Natural killer cell (primary cell): Measurements from ENCODE around the gene SLBP. TPM values are rescaled to one million over a fixed set of nuclear protein-coding genes. Genes with fewer than 3 reads are reported as not detected.

Source experiments
- ATAC-seq, 3 donors: fragments of 150-1000 bp in 2 of 3; fragments of 200-7000 bp in 1 of 3; cut with Tn5 transposase; 1 replicate in 1 of 3; 2 replicates in 2 of 3; pipeline ENCODE4 v1.10.0; 2021; ENCODE audit warnings: mild to moderate bottlenecking in 2 of 3, moderate library complexity in 2 of 3
- DNase-seq, 2 donors: peaks; one replicate each; pipeline versions ENCODE4 v3.0.0 to v3.0.0-alpha.2; 2013 to 2021; ENCODE audit warnings: mixed read lengths in 1 of 2
- H3K27ac ChIP-seq: one replicate; pipeline ENCODE4 v1.5.1; 2013; ENCODE audit warnings: mild to moderate bottlenecking, low read length
- H3K27me3 ChIP-seq: one replicate; pipeline ENCODE4 v1.6.1; 2013; ENCODE audit warnings: low read length; ENCODE audit not compliant: control insufficient read depth, insufficient read depth
- H3K36me3 ChIP-seq: one replicate; pipeline ENCODE4 v1.6.1; 2013; ENCODE audit warnings: low read length; ENCODE audit not compliant: control insufficient read depth, insufficient read depth
- H3K4me1 ChIP-seq: one replicate; pipeline ENCODE4 v1.6.1; 2013; ENCODE audit warnings: low read length; ENCODE audit not compliant: control insufficient read depth, insufficient read depth
- H3K4me3 ChIP-seq: one replicate; pipeline ENCODE4 v1.5.1; 2013; ENCODE audit warnings: low read length
- H3K9me3 ChIP-seq: one replicate; pipeline ENCODE4 v1.6.1; 2013; ENCODE audit warnings: low read length; ENCODE audit not compliant: control insufficient read depth, insufficient read depth
- H3K27ac Mint-ChIP-seq, 2 donors: one replicate each; pipeline ENCODE4 v1.8.0; 2022; ENCODE audit warnings: mild to moderate bottlenecking in 2 of 2, mixed read lengths in 2 of 2, moderate library complexity in 1 of 2
- H3K27me3 Mint-ChIP-seq, 2 donors: one replicate each; pipeline ENCODE4 v1.8.0; 2022; ENCODE audit warnings: low read depth in 2 of 2, mixed read lengths in 2 of 2
- H3K36me3 Mint-ChIP-seq: one replicate; pipeline ENCODE4 v1.8.0; 2022; ENCODE audit warnings: mixed read lengths
- H3K4me1 Mint-ChIP-seq, 2 donors: one replicate each; pipeline ENCODE4 v1.8.0; 2022; ENCODE audit warnings: mixed read lengths in 2 of 2
- H3K4me3 Mint-ChIP-seq: one replicate; pipeline ENCODE4 v1.8.0; 2022; ENCODE audit warnings: mild to moderate bottlenecking, moderate library complexity, mixed read lengths
- H3K9me3 Mint-ChIP-seq, 2 donors: one replicate each; pipeline ENCODE4 v1.8.0; 2022; ENCODE audit warnings: mixed read lengths in 2 of 2
- CTCF ChIP-seq: fragments of 200-600 bp; IDR thresholded peaks from one replicate; pipeline ENCODE4 v1.8.0; 2022; ENCODE audit warnings: antibody characterized with exemption
- WGBS: methylation state at CpG from one replicate; pipeline ENCODE4 v1.1.7; 2013; ENCODE audit warnings: missing lambda C conversion rate; ENCODE audit not compliant: insufficient coverage; 5-methylcytosine and 5-hydroxymethylcytosine counted together
- intact Hi-C: fragments of 100-400 bp; cut with micrococcal nuclease; formaldehyde crosslinking; loops from one replicate; pipeline ENCODE4 v1.14.2; 2022
- total RNA-seq, 4 donors: library from RNA; stranded (reverse); fragments of 120-200 nt in 1 of 4; gene quantifications; one replicate each; pipeline versions ENCODE4 v1.2.3 to v1.2.4, GENCODE V29; 2013 to 2022

Gene SLBP
- total RNA-seq, 3 donors from 2014 or later (not counting 1 experiment from before 2014, with no cell fraction given) = 29.5 to 38.8 (median 38.6) TPM

GRCh38 chr4:1711571-1712215 is 426 bp downstream of the SLBP start:
- H3K9me3 Mint-ChIP-seq = no peaks in the 10 kb centered on the region
- TF ChIP-seq CTCF = no peak

GRCh38 chr4:1711055-1711570 is 1.0 kb downstream of the SLBP start:
- H3K36me3 ChIP-seq = no peaks in the 10 kb centered on the region
- intact Hi-C loops = loop anchor here (5.0 kb wide), 1 partner anchor 129 kb away; no protein-coding TSS in a partner anchor
- peaks cover 10 to 60% of the 10 kb centered on the region in 2 donors for H3K4me1 Mint-ChIP-seq
- H3K4me3 ChIP-seq = peak overlapping the region; percentile 65
- no peaks in the 10 kb centered on the region for H3K9me3 ChIP-seq
- peak overlapping the region; percentile 90 to 95 for H3K27ac Mint-ChIP-seq
- H3K36me3 Mint-ChIP-seq = no peaks in the 10 kb centered on the region
- no peaks in the 10 kb centered on the region for H3K27me3 ChIP-seq
- peaks cover 43% of the 10 kb centered on the region for H3K4me1 ChIP-seq
- DNase-seq (peak in 1 of 2 donors; percentile 34), ATAC-seq (no peak)
- H3K4me3 Mint-ChIP-seq = peak overlapping the region; percentile 95
- H3K27me3 Mint-ChIP-seq = no peaks in the 10 kb centered on the region
- H3K9me3 Mint-ChIP-seq = no peaks in the 10 kb centered on the region
- TF ChIP-seq CTCF = no peak
- H3K27ac ChIP-seq = peak overlapping the region; percentile 73
- 11% methylated on average over 21 of the region's 22 CpGs for WGBS

More at GRCh38 chr4:1711571-1712215, 426 bp downstream of the SLBP start:
- Histone ChIP-seq H3K4me3 (peak overlapping the region; percentile 65), H3K36me3 (peaks cover 2% of the 10 kb centered on the region), H3K9me3 (no peaks in the 10 kb centered on the region), H3K4me1 (peaks cover 47% of the 10 kb centered on the region), H3K27ac (peak overlapping the region; percentile 73), H3K27me3 (no peaks in the 10 kb centered on the region)
- H3K27ac Mint-ChIP-seq = peak overlapping the region; percentile 90 to 95
- under 1% methylated on average over 85 of the region's 85 CpGs for WGBS
- H3K27me3 Mint-ChIP-seq = no peaks in the 10 kb centered on the region
- no peaks in the 10 kb centered on the region for H3K36me3 Mint-ChIP-seq
- ATAC-seq = peak; percentile 13 to 22 (median 18)
- H3K4me1 Mint-ChIP-seq = peaks cover 10 to 60% of the 10 kb centered on the region in 2 donors
- peak overlapping the region; percentile 95 for H3K4me3 Mint-ChIP-seq
- peak; percentile 44 to 62 for DNase-seq
- intact Hi-C loops = loop anchor here (1.0 to 5.0 kb wide), 2 partner anchors 10 to 129 kb away; partner anchors contain the start of genes TACC3 and TMEM129

GRCh38 chr4:1708581-1708980 is 3.5 kb downstream of the SLBP start:
- Histone ChIP-seq H3K9me3 (no peaks in the 10 kb centered on the region), H3K36me3 (peaks cover 6% of the 10 kb centered on the region), H3K27ac (no peak overlapping the region), H3K4me1 (peaks cover 23% of the 10 kb centered on the region), H3K27me3 (no peaks in the 10 kb centered on the region), H3K4me3 (no peak overlapping the region)
- Mint-ChIP-seq H3K4me3 (no peak overlapping the region), H3K27ac (peak overlapping the region; percentile 9 to 48), H3K4me1 (peaks cover 18 to 47% of the 10 kb centered on the region in 2 donors), H3K36me3 (no peaks in the 10 kb centered on the region), H3K27me3 (no peaks in the 10 kb centered on the region), H3K9me3 (no peaks in the 10 kb centered on the region)
- intact Hi-C loops = no loop called here
- ATAC-seq (no peak), DNase-seq (no peak)
- no peak for TF ChIP-seq CTCF
- WGBS = 60% methylated on average over 1 of the region's 1 CpG
